Activated CD8-positive, alpha-beta memory T cell treated with anti-CD3 and anti-CD28 coated beads for 1 hour (primary cell): ENCODE data around the gene PLEKHG4.

Experiments used
- DNase-seq, 2 donors: peaks; one replicate each; pipeline ENCODE4 v3.0.0-alpha.2; 2020; ENCODE audit warnings: low read depth in 1 of 2; ENCODE audit errors: extremely low read depth in 1 of 2

PLEKHG4 gene

GRCh38 chr16:67279296-67280089, at the start of gene PLEKHG4:
PLEKHG4 (plus strand) TSS chr16:67279532; CDS start chr16:67280045, 513 bp downstream.
- peak; percentile 23 to 70 for DNase-seq

GRCh38 chr16:67229906-67230808, 49.2 kb upstream of the PLEKHG4 start:
- no peak for DNase-seq

GRCh38 chr16:67230809-67231660, 48.3 kb upstream of the PLEKHG4 start:
- DNase-seq: no peak

- no peak for DNase-seq
Observed at GRCh38 chr16:67233596-67233995, 45.7 kb upstream of the PLEKHG4 start.

GRCh38 chr16:67234180-67234597, 45.1 kb upstream of the PLEKHG4 start:
- no peak for DNase-seq

- no peak for DNase-seq
Observed at GRCh38 chr16:67235816-67236562, 43.3 kb upstream of the PLEKHG4 start.

GRCh38 chr16:67236563-67237395, 42.6 kb upstream of the PLEKHG4 start:
- DNase-seq: no peak

GRCh38 chr16:67237396-67238277, 41.7 kb upstream of the PLEKHG4 start:
- DNase-seq: no peak

GRCh38 chr16:67238278-67238575, 41.1 kb upstream of the PLEKHG4 start:
- DNase-seq: no peak

GRCh38 chr16:67238806-67239470, 40.4 kb upstream of the PLEKHG4 start:
- DNase-seq: no peak

- no peak for DNase-seq
Observed at GRCh38 chr16:67240506-67240905, 38.8 kb upstream of the PLEKHG4 start.

- no peak for DNase-seq
Observed at GRCh38 chr16:67241008-67241900, 38.1 kb upstream of the PLEKHG4 start.

- no peak for DNase-seq
Observed at GRCh38 chr16:67242138-67242730, 37.1 kb upstream of the PLEKHG4 start.

- no peak for DNase-seq
Observed at GRCh38 chr16:67243481-67243880, 35.9 kb upstream of the PLEKHG4 start.

GRCh38 chr16:67244387-67245185, 34.7 kb upstream of the PLEKHG4 start:
- peak; percentile 57 to 62 for DNase-seq

GRCh38 chr16:67245186-67245585, 34.1 kb upstream of the PLEKHG4 start:
- DNase-seq: no peak
